Hepatic stellate cell (primary cell): Measurements from ENCODE around the gene CDCP2.

Source experiments
- DNase-seq: peaks from one replicate; pipeline ENCODE4 v3.0.0; 2011; ENCODE audit warnings: low spot score

CDCP2 gene

GRCh38 chr1:54136269-54136896, 16.4 kb downstream of the CDCP2 start:
- DNase-seq, result no peak

GRCh38 chr1:54135436-54136120, 17.2 kb downstream of the CDCP2 start:
- peak; percentile 84 for DNase-seq

GRCh38 chr1:54134295-54134694, 18.5 kb downstream of the CDCP2 start:
- DNase-seq, result no peak

GRCh38 chr1:54132495-54132894, 20.3 kb downstream of the CDCP2 start:
- no peak for DNase-seq

GRCh38 chr1:54131419-54131818, 21.4 kb downstream of the CDCP2 start:
- no peak for DNase-seq

GRCh38 chr1:54129858-54130257, 22.9 kb downstream of the CDCP2 start:
- no peak for DNase-seq

- DNase-seq, result no peak
Measured at GRCh38 chr1:54127594-54128300, 25.1 kb downstream of the CDCP2 start.

GRCh38 chr1:54126271-54126815, 26.5 kb downstream of the CDCP2 start:
- no peak for DNase-seq

- peak; percentile 62 for DNase-seq
Measured at GRCh38 chr1:54125386-54126070, 27.3 kb downstream of the CDCP2 start.

- DNase-seq, result no peak
Measured at GRCh38 chr1:54124906-54125305, 27.9 kb downstream of the CDCP2 start.

- no peak for DNase-seq
Measured at GRCh38 chr1:54124472-54124871, 28.3 kb downstream of the CDCP2 start.

GRCh38 chr1:54122992-54123391, 29.8 kb downstream of the CDCP2 start:
- DNase-seq, result no peak

GRCh38 chr1:54122135-54122751, 30.6 kb downstream of the CDCP2 start:
- DNase-seq, result no peak

GRCh38 chr1:54121482-54122134, 31.2 kb downstream of the CDCP2 start:
- peak; percentile 94 for DNase-seq

GRCh38 chr1:54120698-54121481, 31.9 kb downstream of the CDCP2 start:
- no peak for DNase-seq

GRCh38 chr1:54120018-54120697, 32.6 kb downstream of the CDCP2 start:
- no peak for DNase-seq

GRCh38 chr1:54118704-54119103, 34.1 kb downstream of the CDCP2 start:
- DNase-seq, result peak; percentile 95

- DNase-seq, result no peak
Measured at GRCh38 chr1:54117815-54118563, 34.8 kb downstream of the CDCP2 start.

GRCh38 chr1:54115520-54115919, 37.3 kb downstream of the CDCP2 start:
- DNase-seq, result no peak
